Activated T-helper 1 cell treated with anti-CD3 and anti-CD28 coated beads, Interleukin-12 subunit alpha, Interleukin-12 subunit beta, Interleukin-2, Interleukin-4 antibody, amounts not matched to agents 30 ng/mL and 10 ng/mL and 1 ng/mL, durations not matched to agents 14 hours and 24 hours and 36 hours (primary cell): ENCODE results near the gene SIRPA. TPM values are rescaled to one million over a fixed set of nuclear protein-coding genes. Genes with fewer than 3 reads are reported as not detected.

ENCODE experiments used
- DNase-seq: peaks from one replicate; pipeline ENCODE4 v3.0.0; 2021; ENCODE audit warnings: low spot score
- H3K27ac Mint-ChIP-seq: one replicate; pipeline ENCODE4 v1.8.0; 2021; ENCODE audit warnings: mild to moderate bottlenecking, mixed read lengths
- H3K27me3 Mint-ChIP-seq: one replicate; pipeline ENCODE4 v1.8.0; 2022; ENCODE audit warnings: mild to moderate bottlenecking, moderate library complexity, mixed read lengths; ENCODE audit not compliant: insufficient read depth
- H3K36me3 Mint-ChIP-seq: one replicate; pipeline ENCODE4 v1.8.0; 2021; ENCODE audit warnings: low read depth, mixed read lengths
- H3K4me1 Mint-ChIP-seq: one replicate; pipeline ENCODE4 v1.8.0; 2021; ENCODE audit warnings: low read depth, mixed read lengths
- H3K4me3 Mint-ChIP-seq: one replicate; pipeline ENCODE4 v1.8.0; 2021; ENCODE audit warnings: mild to moderate bottlenecking, moderate library complexity, mixed read lengths
- H3K9me3 Mint-ChIP-seq: one replicate; pipeline ENCODE4 v1.8.0; 2021; ENCODE audit warnings: mixed read lengths
- intact Hi-C: fragments of 100-400 bp; cut with micrococcal nuclease; formaldehyde crosslinking; loops from one replicate; pipeline ENCODE4 v1.15.1; 2024
- total RNA-seq: library from RNA; stranded (reverse); gene quantifications from 2 replicates; pipeline ENCODE4 v1.2.3, GENCODE V29; 2022

The SIRPA gene
- total RNA-seq, 1 donor from 2014 or later = not detected

DNA sequence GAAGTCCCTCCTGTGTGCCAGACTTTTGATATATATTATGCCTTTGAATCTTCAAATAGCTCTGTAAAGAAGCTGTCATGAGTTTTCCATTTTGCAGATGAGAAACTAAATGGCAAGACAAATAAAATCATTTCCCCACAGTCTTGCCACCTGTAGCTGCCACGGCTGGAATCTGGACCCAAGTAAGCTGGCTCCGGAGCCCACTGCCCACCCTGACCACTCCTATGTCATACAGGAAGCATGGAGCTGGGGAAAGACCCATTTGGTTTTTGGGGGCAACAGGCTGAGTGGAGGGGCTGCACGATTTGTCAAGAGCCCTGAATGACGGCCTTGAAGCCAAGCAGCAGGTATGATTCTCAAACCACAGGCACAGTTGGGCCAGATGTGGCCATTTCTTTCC lies 10.0 kb upstream of the SIRPA start:
- H3K27me3 Mint-ChIP-seq = peaks cover 16% of the 10 kb centered on the region
- no peaks in the 10 kb centered on the region for H3K36me3 Mint-ChIP-seq
- DNase-seq = no peak
- intact Hi-C loops = no loop called here
- H3K4me1 Mint-ChIP-seq = no peaks in the 10 kb centered on the region
- H3K27ac Mint-ChIP-seq = no peak overlapping the region
- no peak overlapping the region for H3K4me3 Mint-ChIP-seq
- no peaks in the 10 kb centered on the region for H3K9me3 Mint-ChIP-seq

DNA sequence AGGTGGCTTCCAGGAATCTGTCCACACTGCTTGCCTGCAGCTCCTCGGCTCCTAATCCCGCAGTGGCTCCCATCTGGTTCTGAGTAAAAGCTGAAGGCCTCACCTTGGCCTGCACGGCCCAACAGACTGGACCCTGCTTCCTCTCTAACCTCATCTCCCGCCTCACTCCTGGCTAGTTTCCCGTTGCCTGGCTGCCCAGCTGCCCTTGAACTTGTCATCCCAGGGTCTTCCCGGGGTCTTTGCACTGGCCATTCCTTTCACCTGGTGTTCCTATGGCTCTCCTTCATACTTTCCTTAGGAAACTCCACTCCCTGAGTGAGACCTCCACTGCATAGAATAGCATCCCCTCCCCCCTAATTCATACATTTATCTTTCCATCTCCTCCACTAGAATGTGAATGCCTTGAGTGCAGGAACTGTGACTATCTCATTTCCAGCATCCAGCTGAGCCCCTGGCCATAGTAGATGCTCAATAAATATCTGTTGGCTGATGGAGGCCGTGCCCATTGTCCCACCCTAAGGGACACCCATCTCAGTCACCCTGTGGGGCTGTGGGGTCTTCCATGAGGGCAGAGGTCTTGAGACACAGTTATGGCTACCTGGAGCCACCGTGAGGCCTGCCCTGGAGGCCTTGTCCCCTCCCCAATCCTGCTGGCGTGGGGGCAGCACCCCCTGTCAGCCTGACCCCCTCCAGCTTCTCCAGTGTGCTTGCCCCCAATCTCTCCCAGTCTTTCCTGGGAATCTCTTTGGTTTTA lies 9.1 kb upstream of the SIRPA start:
- no peaks in the 10 kb centered on the region for H3K4me1 Mint-ChIP-seq
- H3K9me3 Mint-ChIP-seq = no peaks in the 10 kb centered on the region
- H3K36me3 Mint-ChIP-seq = no peaks in the 10 kb centered on the region
- intact Hi-C loops = no loop called here
- peaks cover 19% of the 10 kb centered on the region for H3K27me3 Mint-ChIP-seq
- H3K4me3 Mint-ChIP-seq = no peak overlapping the region
- no peak overlapping the region for H3K27ac Mint-ChIP-seq
- no peak for DNase-seq

DNA sequence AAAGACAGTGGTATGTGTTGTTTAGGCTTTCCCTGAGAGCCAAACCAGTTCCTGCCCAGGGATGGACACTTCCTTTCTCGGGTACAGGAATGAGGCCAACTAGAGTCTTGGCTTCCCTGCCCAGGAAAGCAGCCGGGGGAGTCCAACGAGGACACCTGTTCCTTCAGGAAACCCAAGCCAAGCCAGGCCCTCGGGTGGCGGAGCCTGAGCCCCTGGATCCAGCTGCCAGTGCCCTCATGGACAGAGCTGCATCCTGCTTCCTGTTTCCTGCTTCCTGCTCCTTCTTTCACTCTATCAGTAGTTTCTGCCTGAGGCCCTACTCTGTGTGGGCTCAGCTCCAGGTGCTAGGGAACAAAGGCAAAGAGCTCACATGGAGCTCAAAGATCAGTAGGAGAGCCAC lies 7.9 kb upstream of the SIRPA start:
- Mint-ChIP-seq H3K9me3 (no peaks in the 10 kb centered on the region), H3K36me3 (no peaks in the 10 kb centered on the region), H3K27ac (no peak overlapping the region), H3K4me3 (no peak overlapping the region), H3K27me3 (peaks cover 29% of the 10 kb centered on the region), H3K4me1 (no peaks in the 10 kb centered on the region)
- intact Hi-C loops = no loop called here
- no peak for DNase-seq

DNA sequence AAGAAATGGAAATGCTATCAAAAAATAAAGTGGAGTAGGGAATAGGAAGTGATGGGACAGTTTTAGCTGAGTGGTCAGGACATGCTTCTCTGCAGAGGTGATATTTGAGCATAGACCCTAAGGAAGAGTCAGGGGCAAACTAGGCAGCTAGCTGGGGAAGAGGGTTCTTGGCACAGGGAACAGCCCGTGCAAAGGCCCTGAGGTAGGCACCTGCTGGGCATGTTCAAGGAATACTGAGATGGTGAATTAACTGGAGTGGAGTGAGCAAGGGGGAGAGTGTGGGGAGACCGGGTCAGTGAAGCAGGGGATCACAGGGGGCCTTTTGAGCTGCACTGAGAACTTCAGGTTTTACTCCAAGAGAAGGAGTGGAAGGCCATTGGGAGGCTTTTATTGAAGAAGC lies 7.5 kb upstream of the SIRPA start:
- H3K27ac Mint-ChIP-seq = no peak overlapping the region

DNA sequence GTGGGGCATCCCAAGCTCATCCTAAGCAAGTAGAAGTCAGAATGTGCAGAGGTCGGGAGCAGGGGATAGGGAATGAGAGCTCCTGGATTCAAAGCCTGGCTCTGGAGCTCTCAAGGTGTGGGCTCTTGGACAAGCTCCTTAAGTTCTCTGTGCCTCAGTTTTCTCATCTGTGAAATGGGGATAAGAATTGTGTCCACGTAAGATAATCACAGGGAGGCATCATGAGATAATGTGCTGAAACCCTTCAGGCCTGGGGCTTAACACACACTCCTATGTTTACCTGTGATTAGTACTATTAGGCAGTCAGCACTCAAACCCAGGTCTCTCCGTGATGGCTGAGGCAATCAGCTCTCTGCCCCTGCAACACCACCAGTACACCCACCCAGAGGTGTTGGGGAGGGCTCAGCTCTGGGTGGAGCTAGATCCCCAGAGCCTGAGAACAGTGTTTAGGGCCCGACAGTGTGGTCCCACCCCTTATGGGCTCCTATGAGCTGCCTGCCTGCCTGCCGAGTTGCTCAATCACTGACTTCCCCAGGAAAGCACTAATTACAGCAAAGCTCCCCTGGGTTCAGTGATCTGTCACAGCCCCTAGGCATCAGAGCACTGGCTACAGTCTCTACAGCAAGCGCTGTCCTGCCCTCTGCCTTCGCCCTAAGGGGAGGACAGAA lies 6.3 kb upstream of the SIRPA start:
- Mint-ChIP-seq H3K9me3 (no peaks in the 10 kb centered on the region), H3K4me3 (no peak overlapping the region), H3K4me1 (no peaks in the 10 kb centered on the region), H3K27ac (no peak overlapping the region), H3K27me3 (peaks cover 41% of the 10 kb centered on the region), H3K36me3 (no peaks in the 10 kb centered on the region)
- intact Hi-C loops = no loop called here
- DNase-seq = no peak

More for the DNA sequence above, 7.5 kb upstream of the SIRPA start:
- Mint-ChIP-seq H3K27me3 (peaks cover 32% of the 10 kb centered on the region), H3K4me1 (no peaks in the 10 kb centered on the region), H3K4me3 (no peak overlapping the region), H3K36me3 (no peaks in the 10 kb centered on the region), H3K9me3 (no peaks in the 10 kb centered on the region)
- no peak for DNase-seq
- intact Hi-C loops = no loop called here

DNA sequence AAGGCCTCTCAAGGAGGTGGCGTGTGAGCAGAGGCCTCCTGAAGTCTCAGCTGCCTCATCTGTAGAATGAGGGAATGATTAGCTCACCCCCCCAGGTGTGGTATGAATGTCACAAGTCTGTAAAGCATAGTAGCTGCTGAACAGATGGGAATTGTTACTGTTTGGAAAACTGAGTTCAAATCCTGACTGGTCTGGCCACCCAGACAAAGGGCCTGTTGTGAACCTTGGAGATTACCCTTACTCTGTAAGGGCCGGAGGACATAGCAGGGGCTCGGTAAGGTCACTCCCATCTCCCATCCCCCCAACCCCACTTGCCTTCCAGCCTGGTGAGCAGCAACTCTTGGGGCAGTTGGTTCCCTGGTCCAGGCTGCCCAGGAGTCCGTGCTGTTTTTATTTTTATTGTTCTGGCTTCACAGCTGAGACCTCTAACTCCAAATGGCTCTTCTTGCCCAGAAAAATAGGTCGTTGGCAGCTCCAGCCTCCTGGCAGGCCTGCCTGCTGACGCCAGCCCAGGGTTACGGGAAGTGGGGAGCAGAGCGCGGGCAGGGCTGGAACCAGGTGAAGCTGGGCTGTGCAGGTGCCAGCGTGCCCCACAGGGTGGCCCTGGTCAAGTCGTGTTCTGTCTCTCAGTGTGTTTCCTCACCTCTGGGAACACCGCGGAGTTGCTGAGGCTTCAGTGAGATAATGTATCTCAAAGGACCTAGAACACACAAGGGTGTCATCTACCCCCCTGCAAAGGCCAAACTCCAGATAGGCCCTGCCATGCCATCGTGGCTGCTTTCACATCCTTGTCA lies 4.5 kb upstream of the SIRPA start:
- no peak for DNase-seq
- Mint-ChIP-seq H3K27me3 (peaks cover 43% of the 10 kb centered on the region), H3K9me3 (no peaks in the 10 kb centered on the region), H3K36me3 (no peaks in the 10 kb centered on the region), H3K4me3 (no peak overlapping the region), H3K27ac (no peak overlapping the region), H3K4me1 (no peaks in the 10 kb centered on the region)
- intact Hi-C loops = no loop called here

DNA sequence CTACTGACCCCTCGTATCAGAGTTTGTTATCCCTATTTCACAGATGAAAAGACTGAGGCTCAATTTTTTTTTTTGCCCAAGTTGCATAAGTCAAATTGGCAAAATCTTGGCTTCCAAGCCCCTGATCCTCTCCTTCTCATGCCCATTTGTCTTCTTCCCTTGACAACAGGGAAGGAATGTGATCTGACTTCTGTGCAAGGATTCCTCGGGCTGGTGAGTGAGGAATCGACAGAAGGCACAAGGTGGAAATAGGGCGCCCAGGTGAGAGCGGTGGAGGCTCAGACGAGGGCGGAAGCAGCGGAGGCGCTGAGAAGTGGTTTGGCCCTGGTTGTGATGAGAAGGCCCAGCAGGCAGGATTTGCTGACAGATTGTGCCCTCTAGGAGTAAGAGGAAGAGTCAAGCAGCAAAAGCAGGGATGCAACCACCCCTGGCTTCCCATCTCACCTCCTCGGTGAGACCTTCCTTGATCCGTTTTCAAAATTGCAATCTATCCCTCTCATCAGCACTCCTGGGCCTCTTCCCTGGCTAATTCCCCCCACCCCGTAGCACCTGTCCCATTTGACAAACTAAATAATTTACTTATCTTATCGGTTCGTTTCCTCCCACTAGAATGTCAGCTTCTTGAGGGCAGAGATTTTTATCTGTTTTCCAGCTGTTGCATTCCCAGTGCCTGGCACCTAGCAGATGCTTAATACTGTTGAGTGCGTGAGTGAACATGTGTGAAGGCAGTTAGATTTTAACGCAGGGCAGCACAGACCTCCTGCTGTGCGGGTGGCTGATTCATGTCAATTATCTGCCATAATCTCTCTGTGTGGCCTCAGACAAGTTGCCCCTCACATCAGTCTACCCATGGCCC lies 3.7 kb upstream of the SIRPA start:
- Mint-ChIP-seq H3K9me3 (no peaks in the 10 kb centered on the region), H3K4me1 (no peaks in the 10 kb centered on the region), H3K27me3 (peaks cover 51% of the 10 kb centered on the region), H3K36me3 (no peaks in the 10 kb centered on the region), H3K4me3 (no peak overlapping the region), H3K27ac (no peak overlapping the region)
- intact Hi-C loops = no loop called here
- no peak for DNase-seq

DNA sequence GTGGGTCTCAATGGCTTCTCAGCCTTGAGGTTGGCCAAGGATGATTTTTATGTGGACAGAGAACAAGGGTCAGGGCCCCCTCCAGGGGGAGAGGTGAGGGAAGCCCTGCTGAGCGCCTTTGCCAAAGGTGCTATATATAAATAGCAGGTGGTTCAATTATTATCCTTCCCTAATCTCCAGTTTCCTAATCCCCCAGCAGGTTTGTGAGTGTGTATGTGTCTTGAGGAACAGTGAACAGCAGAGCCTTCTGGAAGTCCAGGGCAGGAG lies 3.2 kb upstream of the SIRPA start:
- intact Hi-C loops = no loop called here
- Mint-ChIP-seq H3K4me1 (no peaks in the 10 kb centered on the region), H3K4me3 (no peak overlapping the region), H3K9me3 (no peaks in the 10 kb centered on the region), H3K27ac (no peak overlapping the region), H3K27me3 (peaks cover 52% of the 10 kb centered on the region), H3K36me3 (no peaks in the 10 kb centered on the region)
- DNase-seq = no peak

DNA sequence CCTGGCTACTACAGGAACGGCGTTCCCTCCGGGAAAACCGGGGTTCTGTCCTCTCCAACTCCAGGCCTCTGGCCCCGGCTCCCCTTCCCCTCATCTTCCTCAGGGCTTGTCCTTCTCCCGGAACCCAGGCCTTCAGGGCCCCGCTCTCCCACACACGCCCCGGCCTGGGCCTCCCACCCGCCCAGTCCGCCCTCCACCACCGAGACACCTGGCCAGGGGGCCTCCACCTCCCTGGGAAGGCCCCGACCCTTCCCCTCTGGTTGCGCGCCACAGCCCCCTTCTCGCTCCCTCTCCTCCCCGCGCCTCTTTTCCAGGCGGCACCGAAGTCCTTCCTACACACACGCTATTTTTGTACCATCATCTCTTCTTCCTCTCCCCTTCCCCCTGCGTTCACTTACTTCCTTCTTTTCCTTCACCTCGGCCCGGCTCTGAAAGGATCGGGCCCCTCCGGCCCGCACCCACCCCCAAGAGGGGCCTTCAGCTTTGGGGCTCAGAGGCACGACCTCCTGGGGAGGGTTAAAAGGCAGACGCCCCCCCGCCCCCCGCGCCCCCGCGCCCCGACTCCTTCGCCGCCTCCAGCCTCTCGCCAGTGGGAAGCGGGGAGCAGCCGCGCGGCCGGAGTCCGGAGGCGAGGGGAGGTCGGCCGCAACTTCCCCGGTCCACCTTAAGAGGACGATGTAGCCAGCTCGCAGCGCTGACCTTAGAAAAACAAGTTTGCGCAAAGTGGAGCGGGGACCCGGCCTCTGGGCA lies 1.3 kb upstream of the SIRPA start:
- no peaks in the 10 kb centered on the region for H3K9me3 Mint-ChIP-seq
- no peaks in the 10 kb centered on the region for H3K36me3 Mint-ChIP-seq
- H3K27me3 Mint-ChIP-seq = peaks cover 59% of the 10 kb centered on the region
- no peak overlapping the region for H3K27ac Mint-ChIP-seq
- no peak overlapping the region for H3K4me3 Mint-ChIP-seq
- no peaks in the 10 kb centered on the region for H3K4me1 Mint-ChIP-seq
- no peak for DNase-seq
- intact Hi-C loops = no loop called here

DNA sequence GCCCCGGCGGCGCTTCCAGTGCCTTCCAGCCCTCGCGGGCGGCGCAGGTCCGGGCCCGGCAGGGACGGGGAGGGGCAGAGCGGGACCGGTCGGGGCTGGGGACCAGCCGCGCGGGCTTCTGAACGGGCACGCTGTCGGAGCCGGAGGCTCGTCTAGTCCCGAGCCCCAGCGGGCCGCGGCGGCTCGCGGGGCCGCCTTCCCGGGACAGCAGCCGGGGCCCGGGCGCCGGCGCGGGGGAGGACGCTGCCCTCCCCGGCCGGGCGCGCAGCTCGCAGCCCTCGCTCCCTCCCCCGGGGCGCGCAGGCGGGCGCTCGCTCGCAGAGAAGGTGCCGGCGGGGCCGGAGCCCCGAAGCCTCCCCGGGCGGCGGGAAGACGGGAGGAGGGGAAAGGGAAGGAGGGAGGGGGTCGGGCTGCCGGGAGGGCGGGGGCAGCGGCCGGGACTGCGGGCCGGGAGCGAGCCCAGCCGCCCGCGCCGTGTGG lies 696 bp upstream of the SIRPA start:
- H3K36me3 Mint-ChIP-seq = no peaks in the 10 kb centered on the region
- no peak overlapping the region for H3K27ac Mint-ChIP-seq
- H3K27me3 Mint-ChIP-seq = peaks cover 61% of the 10 kb centered on the region
- H3K4me3 Mint-ChIP-seq = no peak overlapping the region
- DNase-seq = no peak
- intact Hi-C loops = no loop called here
- no peaks in the 10 kb centered on the region for H3K4me1 Mint-ChIP-seq
- no peaks in the 10 kb centered on the region for H3K9me3 Mint-ChIP-seq

DNA sequence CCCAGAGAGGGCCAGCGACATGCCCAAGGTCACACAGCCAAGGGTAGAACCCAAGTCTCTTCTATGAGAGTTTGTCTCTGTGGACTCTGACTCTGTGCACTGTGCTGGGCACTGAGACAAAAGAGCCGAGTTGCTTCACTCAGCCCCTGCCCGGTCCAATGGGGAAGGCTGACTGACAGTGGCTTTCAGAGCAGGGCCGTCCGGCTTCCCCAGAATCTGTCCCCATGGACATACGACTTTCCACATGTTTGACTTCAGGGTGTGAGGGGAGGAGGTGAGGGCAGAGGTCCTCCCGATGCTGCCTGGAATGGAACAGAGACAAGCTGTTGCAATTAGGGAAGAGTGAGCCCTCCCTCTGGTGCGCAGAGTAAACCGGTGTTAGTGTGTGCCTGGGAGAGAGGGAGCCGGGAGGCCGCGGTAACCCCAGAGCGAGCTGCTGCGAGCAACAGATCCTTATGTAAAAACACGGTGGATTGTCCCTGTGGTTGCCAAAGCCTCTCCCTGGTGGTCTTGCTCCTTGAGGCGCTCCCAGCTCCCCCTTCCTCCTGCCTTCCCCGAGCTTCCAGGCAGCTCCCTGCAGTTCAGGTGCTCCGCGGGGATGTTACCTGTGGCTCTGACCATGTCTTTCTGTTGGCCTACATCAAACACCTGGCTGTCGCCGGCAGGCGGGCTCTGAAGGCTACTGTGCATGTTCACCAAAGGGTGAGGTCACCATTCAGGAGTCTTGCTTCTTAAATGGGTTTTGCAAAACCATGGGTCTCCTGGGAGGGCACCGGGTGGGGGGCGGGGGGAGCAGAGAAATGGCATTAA lies 672 bp downstream of the SIRPA start:
- Mint-ChIP-seq H3K4me1 (no peaks in the 10 kb centered on the region), H3K36me3 (no peaks in the 10 kb centered on the region), H3K27ac (no peak overlapping the region), H3K9me3 (no peaks in the 10 kb centered on the region), H3K4me3 (peak overlapping the region; percentile 51), H3K27me3 (peaks cover 59% of the 10 kb centered on the region)
- intact Hi-C loops = loop anchor here (5.0 kb wide), 1 partner anchor 94 kb away; no protein-coding TSS in a partner anchor
- no peak for DNase-seq
